GM23248 (cell line): ENCODE data around the gene SPATS1.

ENCODE experiments used
- EZH2 ChIP-seq: fragments of 200-600 bp; sonication (generic); IDR thresholded peaks from 2 replicates; pipeline ENCODE4 v1.6.1; 2018; ENCODE audit warnings: antibody characterized with exemption, mild to moderate bottlenecking; ENCODE audit not compliant: insufficient read depth, poor library complexity, severe bottlenecking
- EZH2phosphoT487 ChIP-seq: fragments of 200-600 bp; sonication (generic); IDR thresholded peaks from 2 replicates; pipeline ENCODE4 v1.6.1; 2018; ENCODE audit warnings: antibody characterized with exemption, moderate library complexity, mild to moderate bottlenecking, low read depth; ENCODE audit not compliant: insufficient read depth

DNA sequence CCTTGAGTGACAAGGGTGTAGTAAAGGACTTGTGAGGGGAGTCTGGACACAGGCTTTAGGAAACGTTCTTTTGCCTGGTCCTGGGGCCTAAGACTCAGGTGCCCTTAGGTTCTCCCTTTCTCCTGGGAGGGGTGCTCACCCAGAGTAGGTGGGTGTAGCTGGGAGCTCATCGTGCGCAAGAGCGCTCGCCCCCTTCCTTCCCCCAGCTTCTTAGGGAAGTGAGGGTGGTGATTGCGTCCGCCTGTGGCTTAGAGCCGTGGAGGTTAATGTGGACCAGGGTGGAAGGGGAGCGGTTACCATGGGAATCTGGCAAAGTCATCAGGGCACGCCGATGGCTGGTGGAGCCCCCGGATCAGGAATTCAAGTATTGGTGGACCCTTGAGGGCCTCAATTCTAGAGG is 26.0 kb upstream of the SPATS1 start:
- TF ChIP-seq EZH2phosphoT487 (no peak), EZH2 (no peak)
